CD4-positive, alpha-beta T cell treated with Interleukin-4 for 4 hours (primary cell): Measurements from ENCODE around the gene KLHL29.

ENCODE experiments used
- DNase-seq: peaks from one replicate; pipeline ENCODE4 v3.0.0-alpha.2; 2020

Gene KLHL29

DNA sequence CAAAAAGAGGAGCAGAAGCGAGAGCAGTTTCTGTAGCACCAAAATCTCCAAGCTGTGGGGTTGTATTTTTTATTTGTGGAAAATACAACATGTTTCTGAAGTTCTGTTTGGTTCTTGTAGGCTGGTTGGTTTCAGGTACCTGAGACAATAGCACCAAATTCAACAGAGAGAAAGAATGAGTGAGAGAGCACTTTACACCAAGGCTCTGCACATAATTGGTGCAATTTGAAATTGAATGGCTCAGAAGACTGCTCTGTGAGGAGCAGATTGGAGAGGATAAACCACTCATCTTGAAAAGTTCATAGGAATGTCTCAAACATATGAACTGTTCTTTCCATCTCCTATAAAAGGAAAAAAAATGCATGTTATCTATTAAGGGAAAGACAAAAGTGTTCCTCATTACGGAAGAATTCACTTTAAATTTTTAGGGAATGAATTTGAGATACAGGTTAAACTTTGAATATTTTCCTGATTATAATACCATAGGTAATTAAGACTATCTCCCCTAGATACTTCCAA is 366.8 kb downstream of the KLHL29 start:
- no peak for DNase-seq

DNA sequence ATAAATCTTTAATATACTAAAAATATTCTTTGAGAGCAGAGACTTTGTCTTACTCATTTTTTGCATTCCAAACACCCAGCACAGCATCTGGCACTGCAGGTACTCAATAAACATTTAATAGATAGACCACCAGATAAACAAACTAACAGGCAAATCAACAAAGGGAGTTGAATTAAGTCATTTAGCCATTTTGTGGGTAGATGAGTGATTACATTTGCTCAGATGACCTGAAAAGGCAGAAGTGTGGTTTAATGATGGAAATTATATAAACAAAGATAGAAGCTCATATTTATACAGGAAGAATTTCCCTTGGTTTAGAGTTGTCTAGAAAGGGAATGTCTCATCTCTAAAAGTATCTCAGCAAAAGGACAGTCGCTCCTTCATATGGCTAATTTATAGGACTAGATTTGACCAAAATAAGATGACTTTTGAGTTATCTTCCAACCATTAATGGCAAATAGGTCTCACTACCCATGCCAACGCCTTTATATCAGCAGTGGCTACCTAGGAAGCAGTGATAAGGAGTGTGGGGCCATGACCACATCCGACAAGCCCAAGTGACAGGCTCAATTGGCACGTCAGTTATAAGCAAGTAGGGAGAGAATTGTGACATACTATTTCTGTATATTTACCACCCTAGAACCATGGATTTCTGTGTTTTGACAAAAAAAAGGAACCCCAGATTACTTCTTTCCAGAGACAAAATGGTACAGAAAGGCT is 368.5 kb downstream of the KLHL29 start:
- no peak for DNase-seq

DNA sequence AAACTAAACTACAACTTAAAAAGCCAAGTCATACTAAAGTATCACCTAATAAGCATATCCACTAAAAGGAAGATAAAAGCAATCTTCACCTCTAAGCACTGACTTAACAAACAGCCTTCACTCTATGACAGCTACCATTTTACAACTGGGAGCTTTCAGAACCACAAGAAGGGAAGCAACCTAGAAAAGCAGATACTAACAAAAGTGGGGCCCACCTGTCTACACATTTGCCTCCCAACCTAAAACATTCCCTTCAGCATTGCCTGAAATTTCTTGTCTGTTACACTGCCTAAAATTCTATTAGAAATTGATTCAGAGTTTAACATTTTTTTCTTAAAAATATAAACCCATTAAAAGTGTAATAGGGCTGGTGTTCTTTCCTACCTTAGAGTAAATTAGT is 370.0 kb downstream of the KLHL29 start:
- DNase-seq = no peak

DNA sequence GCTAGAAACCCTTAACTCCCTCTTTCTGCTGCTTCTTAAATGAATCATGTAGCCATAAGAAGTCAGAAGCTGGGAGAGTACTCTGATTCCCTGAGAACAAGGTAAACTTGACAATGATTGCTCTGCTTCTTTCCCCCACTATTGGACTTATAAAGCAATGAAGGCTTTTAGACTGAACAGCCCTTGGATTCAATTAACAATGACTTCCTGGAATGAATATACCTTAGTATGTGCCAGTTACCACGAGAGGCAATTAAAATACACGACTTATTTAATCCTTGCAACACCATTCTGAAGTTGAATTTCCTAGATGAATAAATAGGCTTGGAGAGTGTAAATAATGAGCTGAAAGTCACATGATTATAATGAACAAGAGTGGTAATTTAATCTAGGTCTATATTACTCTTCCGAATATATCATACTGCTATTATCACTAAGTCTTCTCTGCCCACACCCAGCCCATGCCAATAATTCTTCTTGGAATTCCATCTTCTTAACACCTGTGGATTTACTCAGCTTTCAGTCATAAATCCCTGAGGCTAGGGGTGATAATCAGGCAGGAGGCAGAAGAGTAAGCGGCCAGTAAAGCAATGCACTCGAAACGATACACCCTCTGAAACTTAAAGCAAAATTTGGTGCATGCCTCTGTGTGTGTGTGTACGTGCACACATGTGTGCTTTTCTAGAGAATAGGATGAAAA is 371.8 kb downstream of the KLHL29 start:
- no peak for DNase-seq

DNA sequence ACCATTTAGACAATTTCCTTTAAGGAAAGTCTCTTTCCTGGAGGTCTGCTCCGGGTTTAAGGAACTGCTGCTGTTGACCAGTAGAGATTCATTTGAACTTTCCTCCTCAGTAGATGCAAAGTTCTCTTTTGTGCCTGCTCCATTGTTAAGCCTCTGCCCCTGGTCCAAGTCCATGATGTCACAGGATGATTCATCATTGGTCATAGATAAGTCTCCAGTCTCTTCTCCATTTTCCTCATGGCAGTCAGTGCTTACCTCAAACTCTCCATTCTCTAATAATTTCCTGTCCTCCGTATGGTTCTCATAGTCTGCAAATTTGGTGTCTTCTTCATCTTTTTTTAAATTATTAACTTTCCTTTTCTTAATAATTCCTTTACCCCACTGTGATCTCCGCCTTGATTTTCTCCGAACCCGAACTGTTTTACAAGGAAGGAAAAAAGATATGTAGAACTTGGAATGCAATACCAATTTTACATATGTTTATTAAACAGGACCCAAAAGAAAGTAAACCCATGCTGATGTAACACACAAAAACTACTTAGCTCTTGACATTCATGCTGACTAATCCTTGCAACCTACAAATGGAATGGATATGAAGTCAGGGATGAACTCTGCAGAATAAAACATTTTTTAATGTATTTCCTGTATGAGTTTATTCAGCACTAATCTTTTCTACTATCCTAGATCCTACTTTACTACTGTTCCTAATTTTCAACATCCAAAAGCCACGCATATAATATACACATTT is 372.9 kb downstream of the KLHL29 start:
- no peak for DNase-seq
